HCT116 (cell line): ENCODE measurements around the gene PLVAP. TPM values are rescaled to one million over a fixed set of nuclear protein-coding genes. Genes with fewer than 3 reads are reported as not detected.

Experiments
- ATAC-seq: fragments of 200-7000 bp; cut with Tn5 transposase; 2 replicates; pipeline ENCODE4 v1.9.1; 2020; ENCODE audit warnings: mild to moderate bottlenecking, moderate library complexity
- BruUV-seq: library from RNA; stranded (reverse); fragments of 400-500 nt; replicated peaks from 2 replicates; lab custom pipeline; 2021; lab: Mats Ljungman, UMichigan
- CTCF ChIA-PET: fragments of 300-600 bp; sonication (Branson Sonifier 250); formaldehyde crosslinking; loops from one replicate; lab custom pipeline; 2021; ENCODE audit warnings: antibody characterized with exemption; lab: Charles Lee
- POLR2A ChIA-PET: fragments of 300-600, 350-600 bp; sonication (Branson Sonifier 250); formaldehyde crosslinking; loops from one replicate; lab custom pipeline; 2021; ENCODE audit warnings: antibody characterized with exemption; lab: Charles Lee
- RAD21 ChIA-PET, 2 experiments: fragments of 300-600 bp; sonication (Branson Sonifier 250); formaldehyde crosslinking; loops; one replicate each; lab custom pipeline; 2023; ENCODE audit warnings: low total read pairs in 2 of 2; ENCODE audit not compliant: uncharacterized antibody in 2 of 2, unreplicated experiment in 2 of 2, low non-redundant PET in 1 of 2; lab: Charles Lee
- DNase-seq: peaks from one replicate; pipeline ENCODE4 v3.0.0-alpha.2; 2010; ENCODE audit warnings: low read depth, low spot score
- H2AFZ ChIP-seq: fragments of 200-600 bp; shearing (Covaris generic), sonication (generic); 2 replicates; pipeline ENCODE4 v1.6.1; 2017; ENCODE audit warnings: low read depth, mixed run types, mixed read lengths, antibody characterized with exemption, low read length; ENCODE audit not compliant: poor library complexity, severe bottlenecking
- H3K27ac ChIP-seq: 2 replicates; pipeline ENCODE4 v1.5.1; 2012; ENCODE audit warnings: low read depth, low read length
- H3K27me3 ChIP-seq: fragments of 200-600 bp; sonication (generic); 2 replicates; pipeline ENCODE4 v1.6.1; 2016; ENCODE audit warnings: mixed run types, low read length, mixed read lengths; ENCODE audit not compliant: insufficient read depth
- H3K36me3 ChIP-seq, 2 experiments: fragments of 200-500 bp in 1 of 2; fragments of 200-600 bp in 1 of 2; sonication (Bioruptor generic) in 1 of 2; sonication (generic) in 1 of 2; 2 replicates each; pipeline versions ENCODE4 v1.5.1 to v1.6.1; 2014 to 2016; ENCODE audit warnings: low read length in 2 of 2, inconsistent platforms in 1 of 2, mixed read lengths in 1 of 2, mixed run types in 1 of 2; ENCODE audit not compliant: insufficient read depth in 2 of 2, control insufficient read depth in 1 of 2
- H3K4me1 ChIP-seq, 2 experiments: fragments of 200-600 bp in 1 of 2; sonication (generic) in 1 of 2; 2 replicates each; pipeline versions ENCODE4 v1.5.1 to v1.6.1; 2012 to 2017; ENCODE audit warnings: low read length in 2 of 2, inconsistent platforms in 1 of 2, mild to moderate bottlenecking in 1 of 2, mixed read lengths in 1 of 2, mixed run types in 1 of 2, moderate library complexity in 1 of 2; ENCODE audit not compliant: insufficient read depth in 2 of 2, control insufficient read depth in 1 of 2
- H3K4me2 ChIP-seq: fragments of 200-600 bp; sonication (generic); 2 replicates; pipeline ENCODE4 v1.6.1; 2017; ENCODE audit warnings: mixed run types, low read length, mixed read lengths
- H3K4me3 ChIP-seq, 2 experiments: fragments of 200-600 bp in 1 of 2; sonication (generic) in 1 of 2; replicated peaks in 1 of 2; 2 replicates each; pipeline ENCODE4 v1.5.1; 2011 to 2016; ENCODE audit warnings: low read length in 2 of 2, control low read depth in 1 of 2, low read depth in 1 of 2, mild to moderate bottlenecking in 1 of 2, mixed read lengths in 1 of 2, mixed run types in 1 of 2
- H3K79me2 ChIP-seq: fragments of 200-600 bp; sonication (generic); 2 replicates; pipeline ENCODE4 v1.6.1; 2017; ENCODE audit warnings: mild to moderate bottlenecking, mixed run types, low read length, moderate library complexity, mixed read lengths; ENCODE audit not compliant: insufficient read depth
- H3K9ac ChIP-seq: fragments of 200-600 bp; sonication (generic); 2 replicates; pipeline ENCODE4 v1.6.1; 2016; ENCODE audit warnings: low read length, mixed read lengths
- H3K9me2 ChIP-seq: fragments of 200-600 bp; sonication (generic), shearing (Covaris generic); 2 replicates; pipeline ENCODE4 v1.6.1; 2017; ENCODE audit warnings: mixed run types, mild to moderate bottlenecking, moderate library complexity; ENCODE audit not compliant: insufficient read depth
- H3K9me3 ChIP-seq, 2 experiments: fragments of 200-500 bp in 1 of 2; fragments of 200-600 bp in 1 of 2; sonication (Bioruptor generic) in 1 of 2; sonication (generic) in 1 of 2; 2 replicates each; pipeline ENCODE4 v1.6.1; 2014 to 2017; ENCODE audit warnings: low read length in 2 of 2, mixed read lengths in 2 of 2, inconsistent platforms in 1 of 2, low read depth in 1 of 2, mild to moderate bottlenecking in 1 of 2, mixed run types in 1 of 2, moderate library complexity in 1 of 2; ENCODE audit not compliant: control insufficient read depth in 1 of 2, insufficient read depth in 1 of 2
- H4K20me1 ChIP-seq: fragments of 200-600 bp; sonication (generic), shearing (Covaris generic); 2 replicates; pipeline ENCODE4 v1.6.1; 2017; ENCODE audit warnings: mixed run types, mild to moderate bottlenecking, moderate library complexity; ENCODE audit not compliant: insufficient read depth
- CEBPB ChIP-seq: IDR thresholded peaks from 2 replicates; pipeline ENCODE4 v1.6.1; 2012; ENCODE audit warnings: low read depth
- CTCF ChIP-seq, 3 experiments: fragments of 200-600 bp in 1 of 3; sonication (generic) in 1 of 3; IDR thresholded peaks in 2 of 3; conservative IDR thresholded peaks in 1 of 3; 2 replicates each; pipeline ENCODE4 v1.5.1; 2012 to 2017; ENCODE audit warnings: low read depth in 2 of 3, low read length in 2 of 3, antibody characterized with exemption in 1 of 3, borderline replicate concordance in 1 of 3, control low read depth in 1 of 3, mild to moderate bottlenecking in 1 of 3, mixed read lengths in 1 of 3, mixed run types in 1 of 3, moderate library complexity in 1 of 3; ENCODE audit not compliant: insufficient read depth in 1 of 3
- EGR1 ChIP-seq: IDR thresholded peaks from 2 replicates; pipeline ENCODE4 v1.6.1; 2012; ENCODE audit warnings: low read depth
- ELF1 ChIP-seq: IDR thresholded peaks from 2 replicates; pipeline ENCODE4 v1.6.1; 2012; ENCODE audit warnings: low read depth, borderline replicate concordance
- EZH2phosphoT487 ChIP-seq: fragments of 200-600 bp; IDR thresholded peaks from 2 replicates; pipeline ENCODE4 v1.6.1; 2018; ENCODE audit warnings: antibody characterized with exemption, borderline replicate concordance
- JUND ChIP-seq: IDR thresholded peaks from 2 replicates; pipeline ENCODE4 v1.6.1; 2012
- POLR2AphosphoS5 ChIP-seq: IDR thresholded peaks from 2 replicates; pipeline ENCODE4 v1.6.1; 2011; ENCODE audit warnings: mild to moderate bottlenecking, low read depth, low read length, moderate library complexity
- RAD21 ChIP-seq: IDR thresholded peaks from 2 replicates; pipeline ENCODE4 v1.6.1; 2012; ENCODE audit warnings: low read depth, mild to moderate bottlenecking
- SP1 ChIP-seq: IDR thresholded peaks from 2 replicates; pipeline ENCODE4 v1.6.1; 2012; ENCODE audit warnings: low read depth
- ZBTB33 ChIP-seq: IDR thresholded peaks from 2 replicates; pipeline ENCODE4 v1.6.1; 2011; ENCODE audit warnings: mild to moderate bottlenecking, low read length, moderate library complexity; ENCODE audit not compliant: insufficient replicate concordance; ENCODE audit errors: extremely low read depth
- ZFX ChIP-seq: fragments of 450-650 bp; IDR thresholded peaks from 2 replicates; pipeline ENCODE4 v1.6.1; 2017
- intact Hi-C: fragments of 100-400 bp; cut with micrococcal nuclease; formaldehyde crosslinking; loops from 2 replicates; pipeline ENCODE4 v1.10.0; 2022
- total RNA-seq: library from RNA; stranded (reverse); gene quantifications from one replicate; pipeline ENCODE4 v1.2.1, GENCODE V29; 2021; ENCODE audit not compliant: unreplicated experiment
- TF ChIP-seq, protein P1 (sequence below): IDR thresholded peaks from 2 replicates; pipeline ENCODE4 v1.6.1; 2012

Gene PLVAP
- total RNA-seq, 1 experiment from 2014 or later: 0.47 TPM

DNA sequence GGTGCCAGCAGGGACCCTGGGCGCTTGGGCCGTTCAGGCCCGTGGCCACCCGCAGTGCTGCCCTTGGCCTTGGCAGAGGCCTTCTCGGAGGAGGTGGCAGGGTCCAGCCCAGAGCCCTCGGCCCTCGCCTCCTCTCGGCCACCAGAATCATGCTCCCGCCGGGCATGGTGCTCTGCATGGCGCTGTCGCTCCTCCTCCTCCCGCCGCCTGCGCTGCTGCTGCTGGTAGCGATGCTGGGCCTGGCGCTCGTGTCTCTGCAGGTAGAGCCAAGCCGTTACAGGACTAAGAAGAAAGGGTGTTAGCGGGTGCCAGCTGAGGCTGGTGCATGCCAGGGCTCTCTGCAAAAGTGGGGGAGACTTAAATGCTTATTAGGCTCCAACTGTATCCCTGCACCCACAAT lies 52.0 kb downstream of the PLVAP start:
- H3K4me1 ChIP-seq: peaks cover 5 to 18% of the 10 kb centered on the region in 2 experiments
- H3K4me2 ChIP-seq: no peak overlapping the region
- TF ChIP-seq SP1: no peak
- no peak for TF ChIP-seq ZFX
- no peak for TF ChIP-seq EZH2phosphoT487
- no peak for TF ChIP-seq CTCF (IDR thresholded peaks at IDR 0.05 in 2 of 3, conservative IDR thresholded peaks at IDR 0.05 in 1 of 3; ENCODE audit: borderline replicate concordance in 1 of 3, insufficient read depth in 1 of 3, low read depth in 2 of 3, low read length in 2 of 3)
- no peak for TF ChIP-seq CEBPB
- TF ChIP-seq JUND: no peak
- TF ChIP-seq ELF1: no peak
- no peak for TF ChIP-seq EGR1
- TF ChIP-seq ZBTB33: no peak
- no peak for TF ChIP-seq POLR2AphosphoS5
- TF ChIP-seq RAD21: no peak
- TF ChIP-seq, protein P1, sequence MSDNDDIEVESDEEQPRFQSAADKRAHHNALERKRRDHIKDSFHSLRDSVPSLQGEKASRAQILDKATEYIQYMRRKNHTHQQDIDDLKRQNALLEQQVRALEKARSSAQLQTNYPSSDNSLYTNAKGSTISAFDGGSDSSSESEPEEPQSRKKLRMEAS: no peak
- BruUV-seq: no TSS peak
- H3K27me3 ChIP-seq: no peaks in the 10 kb centered on the region
- no peak overlapping the region for H3K9ac ChIP-seq
- no peaks in the 10 kb centered on the region for H3K9me3 ChIP-seq
- H4K20me1 ChIP-seq: no peaks in the 10 kb centered on the region
- CTCF ChIA-PET: no interaction called here
- ATAC-seq (no peak), DNase-seq (no peak)
- H3K4me3 ChIP-seq: no peak overlapping the region
- H3K27ac ChIP-seq: no peak overlapping the region
- no peak overlapping the region for H2AFZ ChIP-seq
- POLR2A ChIA-PET: no interaction called here
- RAD21 ChIA-PET: no interaction called here
- H3K9me2 ChIP-seq: no peaks in the 10 kb centered on the region
- peaks cover 5 to 8% of the 10 kb centered on the region in 2 experiments; a peak in 2 of 4 replicates for H3K36me3 ChIP-seq
- no peaks in the 10 kb centered on the region for H3K79me2 ChIP-seq
- intact Hi-C loops: no loop called here
